Mesenteric fat pad (tissue), 1 donor: ENCODE results near the gene CSF1. TPM values are rescaled to one million over a fixed set of nuclear protein-coding genes. Genes with fewer than 3 reads are reported as not detected.

Source experiments
- DNase-seq: peaks from one replicate; pipeline ENCODE4 v3.0.0-alpha.2; 2020; ENCODE audit warnings: low spot score
- total RNA-seq: library from RNA; stranded (reverse); fragmentation: NEBNext Ultra II Directional; extraction: Animal tissue kit (Norgen Biotek cat#: 25700); gene quantifications from one replicate; pipeline ENCODE4 v1.2.1, GENCODE V29; 2021
- donor health status: DM: yes; HTN: yes; CAD: no.

CSF1 gene
- total RNA-seq, 1 donor from 2014 or later: 228 TPM

- no peak for DNase-seq
Measured at GRCh38 chr1:109975718-109976117, 65.1 kb downstream of the CSF1 start.

- DNase-seq: no peak
Measured at GRCh38 chr1:109976762-109977161, 66.1 kb downstream of the CSF1 start.

GRCh38 chr1:109977225-109977624, 66.6 kb downstream of the CSF1 start:
- no peak for DNase-seq

- DNase-seq: no peak
Measured at GRCh38 chr1:109977657-109978378, 67.2 kb downstream of the CSF1 start.

- DNase-seq: no peak
Measured at GRCh38 chr1:109978761-109979488, 68.3 kb downstream of the CSF1 start.

- DNase-seq: no peak
Measured at GRCh38 chr1:109979489-109980091, 68.9 kb downstream of the CSF1 start.

Other genes with a start within 250 kb of the CSF1 start
- gene GSTM2, start 242.8 kb upstream of the CSF1 start, total RNA-seq: 51.2 TPM
- not detected for gene GSTM1, start 223.0 kb upstream of the CSF1 start, total RNA-seq
- 13.1 TPM for gene GSTM5, start 198.6 kb upstream of the CSF1 start, total RNA-seq
- gene GSTM3, start 169.8 kb upstream of the CSF1 start, total RNA-seq: 16.0 TPM
- 0.58 TPM for gene EPS8L3, start 146.9 kb upstream of the CSF1 start, total RNA-seq
- 123 TPM for gene AHCYL1, start 73.9 kb downstream of the CSF1 start, total RNA-seq
- 28.3 TPM for gene STRIP1, start 123.8 kb downstream of the CSF1 start, total RNA-seq
- not detected for gene ALX3, start 159.8 kb downstream of the CSF1 start, total RNA-seq
- not detected for gene UBL4B, start 201.6 kb downstream of the CSF1 start, total RNA-seq
- not detected for gene SLC6A17, start 239.6 kb downstream of the CSF1 start, total RNA-seq